CD1c-positive myeloid dendritic cell (primary cell): ENCODE results near the gene SPRTN.
A peak's percentile ranks its signal among the peaks of the same experiment; 100 is the strongest.

Experiments used
- DNase-seq: peaks from one replicate; pipeline ENCODE4 v3.0.0-alpha.2; 2016; ENCODE audit errors: extremely low spot score

Gene SPRTN

GRCh38 chr1:231338270-231339128 lies at the start of gene SPRTN:
SPRTN (plus strand) TSS chr1:231338293; CDS start chr1:231338384, 91 bp downstream.
- DNase-seq = peak; percentile 25

GRCh38 chr1:231295938-231296337 lies 42.2 kb upstream of the SPRTN start:
- no peak for DNase-seq

GRCh38 chr1:231301990-231302389 lies 36.1 kb upstream of the SPRTN start:
- DNase-seq = no peak

- DNase-seq = no peak
Observed at GRCh38 chr1:231310391-231310934, 27.6 kb upstream of the SPRTN start.

- no peak for DNase-seq
Observed at GRCh38 chr1:231311720-231312431, 26.2 kb upstream of the SPRTN start.

GRCh38 chr1:231312432-231312788 lies 25.7 kb upstream of the SPRTN start:
- no peak for DNase-seq

GRCh38 chr1:231313661-231314060 lies 24.4 kb upstream of the SPRTN start:
- DNase-seq = no peak

- peak; percentile 50 for DNase-seq
Observed at GRCh38 chr1:231315887-231316286, 22.2 kb upstream of the SPRTN start.

- DNase-seq = no peak
Observed at GRCh38 chr1:231317306-231318014, 20.6 kb upstream of the SPRTN start.

- no peak for DNase-seq
Observed at GRCh38 chr1:231318015-231318355, 20.1 kb upstream of the SPRTN start.

- no peak for DNase-seq
Observed at GRCh38 chr1:231318568-231318967, 19.5 kb upstream of the SPRTN start.

GRCh38 chr1:231319080-231319479 lies 19.0 kb upstream of the SPRTN start:
- DNase-seq = no peak

GRCh38 chr1:231322880-231323530 lies 15.1 kb upstream of the SPRTN start:
- DNase-seq = no peak

GRCh38 chr1:231324660-231325059 lies 13.4 kb upstream of the SPRTN start:
- DNase-seq = no peak

- DNase-seq = no peak
Observed at GRCh38 chr1:231326248-231326647, 11.8 kb upstream of the SPRTN start.

- DNase-seq = no peak
Observed at GRCh38 chr1:231327617-231328016, 10.5 kb upstream of the SPRTN start.

- no peak for DNase-seq
Observed at GRCh38 chr1:231329483-231329882, 8.6 kb upstream of the SPRTN start.

- no peak for DNase-seq
Observed at GRCh38 chr1:231332761-231333160, 5.3 kb upstream of the SPRTN start.

- no peak for DNase-seq
Observed at GRCh38 chr1:231334079-231334666, 3.9 kb upstream of the SPRTN start.

- no peak for DNase-seq
Observed at GRCh38 chr1:231334952-231335351, 3.1 kb upstream of the SPRTN start.
